Small intestine (tissue), 7 donors: ENCODE data around the gene MB21D2. TPM values are rescaled to one million over a fixed set of nuclear protein-coding genes. Genes with fewer than 3 reads are reported as not detected.

Source experiments
- DNase-seq, 2 donors: peaks; one replicate each; pipeline versions ENCODE4 v3.0.0 to v3.0.0-alpha.2; 2013
- FAIRE-seq: peaks from 2 replicates; lab custom pipeline; 2012; peaks lifted over from hg19 to GRCh38; lab: Jason Lieb, UNC
- H3K27ac ChIP-seq, 3 donors: one replicate each; pipeline ENCODE4 v1.5.1; 2013; ENCODE audit warnings: low read length in 2 of 3, mild to moderate bottlenecking in 2 of 3, control low read depth in 1 of 3, inconsistent platforms in 1 of 3, low read depth in 1 of 3, moderate library complexity in 1 of 3
- H3K27me3 ChIP-seq, 3 donors: one replicate each; pipeline ENCODE4 v1.6.1; 2013; ENCODE audit warnings: low read length in 3 of 3, inconsistent platforms in 1 of 3; ENCODE audit not compliant: control insufficient read depth in 3 of 3, insufficient read depth in 3 of 3
- H3K36me3 ChIP-seq, 3 donors: one replicate each; pipeline ENCODE4 v1.6.1; 2013; ENCODE audit warnings: low read length in 3 of 3, inconsistent platforms in 1 of 3, low read depth in 1 of 3, mild to moderate bottlenecking in 1 of 3, moderate library complexity in 1 of 3; ENCODE audit not compliant: control insufficient read depth in 3 of 3, insufficient read depth in 2 of 3
- H3K4me1 ChIP-seq, 3 donors: one replicate each; pipeline ENCODE4 v1.6.1; 2013; ENCODE audit warnings: low read length in 2 of 3, inconsistent platforms in 1 of 3, low read depth in 1 of 3, mild to moderate bottlenecking in 1 of 3, moderate library complexity in 1 of 3; ENCODE audit not compliant: control insufficient read depth in 3 of 3, insufficient read depth in 2 of 3
- H3K4me3 ChIP-seq, 3 donors: one replicate each; pipeline ENCODE4 v1.5.1; 2013; ENCODE audit warnings: low read length in 3 of 3, control low read depth in 1 of 3, inconsistent platforms in 1 of 3, low read depth in 1 of 3, mild to moderate bottlenecking in 1 of 3, moderate library complexity in 1 of 3
- H3K9me3 ChIP-seq, 2 donors: one replicate each; pipeline ENCODE4 v1.6.1; 2013; ENCODE audit warnings: low read depth in 1 of 2, low read length in 1 of 2; ENCODE audit not compliant: control insufficient read depth in 2 of 2, insufficient read depth in 1 of 2
- WGBS, 3 donors: extraction: QIAGEN DNeasy Blood & Tissue Kit; methylation state at CpG; one replicate each; pipeline ENCODE4 v1.1.7; 2013; 5-methylcytosine and 5-hydroxymethylcytosine counted together
- polyA plus RNA-seq, 4 donors: library from polyadenylated mRNA; stranded (reverse) in 3 of 4; unstranded in 1 of 4; fragments of 200-250 nt in 3 of 4; fragments of 120-200 nt in 1 of 4; gene quantifications; one replicate each; pipeline versions ENCODE4 v1.2.1 to v1.2.3, GENCODE V29; 2013
- donor health status: healthy with polysubstance abuse.
- donor health status: control.
- donor health status: control.
- donor health status: Bipolar disorder and iron deficiency.
- donor health status: healthy.

The MB21D2 gene
- polyA plus RNA-seq, 4 donors = 4.9 to 16.6 (median 13.6) TPM

GRCh38 chr3:192947421-192947820, 29.8 kb upstream of the MB21D2 start:
- H3K36me3 ChIP-seq = no peaks in the 10 kb centered on the region
- no peak for FAIRE-seq
- WGBS, 3 donors = 72 to 92% (median 78%) methylated on average over 1 of the region's 1 CpG

GRCh38 chr3:192943393-192943792, 25.7 kb upstream of the MB21D2 start:
- Histone ChIP-seq H3K4me3 (no peak overlapping the region), H3K4me1 (no peaks in the 10 kb centered on the region), H3K36me3 (no peaks in the 10 kb centered on the region), H3K9me3 (peaks cover 0 to 5% of the 10 kb centered on the region in 2 donors), H3K27me3 (peaks cover 0 to 1% (median 0%) of the 10 kb centered on the region in 3 donors), H3K27ac (no peak overlapping the region)
- WGBS, 3 donors = 87 to 91% (median 91%) methylated on average over 2 of the region's 2 CpGs
- no peak for DNase-seq
- no peak for FAIRE-seq

More at GRCh38 chr3:192947421-192947820, 29.8 kb upstream of the MB21D2 start:
- no peak for DNase-seq
- H3K4me3 ChIP-seq = no peak overlapping the region
- no peaks in the 10 kb centered on the region for H3K4me1 ChIP-seq
- peaks cover 0 to 2% of the 10 kb centered on the region in 2 donors for H3K9me3 ChIP-seq
- H3K27me3 ChIP-seq = no peaks in the 10 kb centered on the region
- H3K27ac ChIP-seq = no peak overlapping the region

GRCh38 chr3:192942625-192943024, 25.0 kb upstream of the MB21D2 start:
- no peak for FAIRE-seq
- H3K27me3 ChIP-seq = peaks cover 0 to 2% (median 0%) of the 10 kb centered on the region in 3 donors
- no peak overlapping the region for H3K27ac ChIP-seq
- H3K9me3 ChIP-seq = peaks cover 0 to 3% of the 10 kb centered on the region in 2 donors
- no peaks in the 10 kb centered on the region for H3K36me3 ChIP-seq
- no peak overlapping the region for H3K4me3 ChIP-seq
- no peaks in the 10 kb centered on the region for H3K4me1 ChIP-seq
- DNase-seq = no peak
- 9 to 48% (median 22%) methylated on average over 2 of the region's 2 CpGs for WGBS, 3 donors

GRCh38 chr3:192940129-192940528, 22.5 kb upstream of the MB21D2 start:
- DNase-seq = no peak
- H3K4me1 ChIP-seq = no peaks in the 10 kb centered on the region
- peaks cover 0 to 2% (median 0%) of the 10 kb centered on the region in 3 donors for H3K27me3 ChIP-seq
- no peaks in the 10 kb centered on the region for H3K36me3 ChIP-seq
- no peak overlapping the region for H3K27ac ChIP-seq
- 78 to 89% (median 80%) methylated on average over 4 of the region's 4 CpGs for WGBS, 3 donors
- no peak for FAIRE-seq
- H3K9me3 ChIP-seq = peaks cover 0 to 3% of the 10 kb centered on the region in 2 donors
- H3K4me3 ChIP-seq = no peak overlapping the region

GRCh38 chr3:192935441-192935840, 17.8 kb upstream of the MB21D2 start:
- Histone ChIP-seq H3K27ac (no peak overlapping the region), H3K4me3 (no peak overlapping the region), H3K27me3 (peaks cover 0 to 2% (median 0%) of the 10 kb centered on the region in 3 donors), H3K36me3 (no peaks in the 10 kb centered on the region), H3K4me1 (no peaks in the 10 kb centered on the region), H3K9me3 (peaks cover 0 to 3% of the 10 kb centered on the region in 2 donors)
- FAIRE-seq (no peak), DNase-seq (no peak)
- WGBS, 3 donors = 84 to 93% (median 92%) methylated on average over 1 of the region's 1 CpG

GRCh38 chr3:192933779-192934460, 16.3 kb upstream of the MB21D2 start:
- FAIRE-seq = no peak
- Histone ChIP-seq H3K4me1 (no peaks in the 10 kb centered on the region), H3K27ac (no peak overlapping the region), H3K4me3 (no peak overlapping the region), H3K27me3 (peaks cover 0 to 2% (median 0%) of the 10 kb centered on the region in 3 donors), H3K36me3 (no peaks in the 10 kb centered on the region), H3K9me3 (peaks cover 0 to 3% of the 10 kb centered on the region in 2 donors)
- 67 to 77% (median 68%) methylated on average over 4 of the region's 4 CpGs for WGBS, 3 donors
- no peak for DNase-seq

GRCh38 chr3:192933259-192933658, 15.6 kb upstream of the MB21D2 start:
- WGBS, 3 donors = 85 to 93% (median 87%) methylated on average over 9 of the region's 9 CpGs
- Histone ChIP-seq H3K9me3 (no peaks in the 10 kb centered on the region), H3K4me3 (no peak overlapping the region), H3K27ac (no peak overlapping the region), H3K36me3 (no peaks in the 10 kb centered on the region), H3K27me3 (no peaks in the 10 kb centered on the region), H3K4me1 (no peaks in the 10 kb centered on the region)
- no peak for FAIRE-seq
- DNase-seq = no peak

- no peak for DNase-seq
Measured at GRCh38 chr3:192931825-192932224, 14.2 kb upstream of the MB21D2 start.

More at GRCh38 chr3:192931825-192932224, 14.2 kb upstream of the MB21D2 start:
- FAIRE-seq = no peak
- H3K27me3 ChIP-seq = no peaks in the 10 kb centered on the region
- H3K4me1 ChIP-seq = no peaks in the 10 kb centered on the region
- no peaks in the 10 kb centered on the region for H3K36me3 ChIP-seq
- 66 to 80% (median 75%) methylated on average over 3 of the region's 3 CpGs for WGBS, 3 donors
- H3K9me3 ChIP-seq = no peaks in the 10 kb centered on the region
- no peak overlapping the region for H3K27ac ChIP-seq
- no peak overlapping the region for H3K4me3 ChIP-seq
